ENCODE data around the gene ANKDD1B.

ANKDD1B gene

DNA sequence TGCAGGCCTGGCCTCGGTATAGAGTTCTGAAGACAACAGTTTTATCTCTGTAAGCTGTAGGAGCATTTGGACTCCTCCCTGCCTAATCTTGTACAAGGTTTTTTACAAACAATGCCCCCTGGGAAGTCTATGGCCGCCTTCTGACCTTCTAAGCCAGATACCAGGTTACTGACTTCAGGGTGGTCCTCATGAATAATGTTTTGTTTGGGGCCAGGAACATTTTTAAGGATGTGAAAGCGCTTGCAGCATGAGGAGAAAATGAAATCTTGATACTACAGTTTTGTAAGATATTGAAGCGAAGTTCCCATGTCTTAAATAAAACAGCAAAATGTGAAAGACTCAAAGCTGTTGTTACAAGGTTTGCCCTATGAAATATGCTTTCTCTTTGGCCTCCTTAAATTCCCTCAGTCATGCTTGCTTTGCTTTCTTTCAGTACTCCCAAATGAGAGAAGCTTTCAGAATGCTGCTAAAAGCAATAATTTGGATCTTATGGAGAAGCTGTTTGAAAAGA, 5.2 kb downstream of the ANKDD1B start:
- no peak for DNase-seq

DNA sequence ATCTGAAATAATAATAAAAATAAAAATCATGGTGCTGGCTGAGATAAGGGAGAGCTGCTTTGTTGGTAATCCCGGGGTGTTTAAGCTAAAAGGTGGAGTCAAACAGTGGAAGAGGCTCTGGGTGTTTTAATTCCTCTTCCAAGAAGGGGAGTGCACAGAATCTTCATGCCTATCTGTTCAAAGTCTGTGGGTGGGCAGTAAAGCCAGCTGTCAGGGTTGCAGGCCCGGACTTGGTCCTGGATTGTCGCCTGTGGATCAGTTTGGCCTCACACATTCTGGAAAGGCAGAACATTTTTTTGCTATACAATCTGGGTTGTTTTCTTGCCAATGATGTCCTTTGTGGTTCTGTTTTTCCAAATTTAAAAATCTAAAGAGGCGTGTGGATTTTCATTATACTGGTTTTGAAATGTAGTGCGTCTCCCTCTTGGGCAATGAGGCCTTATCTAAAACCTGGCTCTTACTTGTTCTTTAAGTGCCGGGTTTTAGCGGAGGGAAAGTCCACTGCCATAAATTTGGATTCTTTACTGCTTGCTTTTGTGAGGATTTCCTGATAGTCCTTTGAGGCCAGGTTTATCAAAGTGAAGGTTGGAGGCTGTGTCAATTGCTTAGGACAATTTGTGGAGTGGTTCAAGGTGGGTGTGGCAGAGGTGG, 5.8 kb downstream of the ANKDD1B start:
- no peak for DNase-seq

DNA sequence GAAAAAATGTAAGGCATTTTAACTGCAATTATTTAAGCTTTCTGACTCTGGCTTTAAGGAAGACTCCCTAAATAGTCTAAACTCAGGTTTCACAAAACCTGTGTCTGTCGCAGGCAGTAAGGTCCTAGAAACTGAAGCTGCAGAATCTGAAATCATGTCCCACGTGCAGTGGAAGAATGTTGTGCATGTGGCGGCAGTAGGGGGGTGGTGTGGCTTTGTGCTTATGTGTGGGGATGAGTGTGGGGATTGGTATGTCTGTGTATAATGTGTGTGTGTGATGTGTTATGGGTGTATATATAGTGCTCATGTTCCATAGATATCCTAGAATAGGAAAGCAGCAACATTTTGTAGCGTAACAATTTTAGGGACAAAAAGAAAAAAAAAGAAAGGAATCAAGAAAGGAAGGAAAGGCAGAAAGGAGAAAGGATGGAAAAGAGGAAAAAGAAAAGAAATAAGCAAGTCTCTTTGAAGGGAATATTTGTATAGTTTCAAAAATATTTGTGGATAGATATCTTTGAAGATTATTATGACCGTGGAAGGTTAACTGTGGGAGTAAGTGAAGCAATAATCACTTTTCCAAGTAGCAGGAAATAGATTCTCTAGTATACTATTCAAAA, 6.6 kb downstream of the ANKDD1B start:
- DNase-seq: no peak

DNA sequence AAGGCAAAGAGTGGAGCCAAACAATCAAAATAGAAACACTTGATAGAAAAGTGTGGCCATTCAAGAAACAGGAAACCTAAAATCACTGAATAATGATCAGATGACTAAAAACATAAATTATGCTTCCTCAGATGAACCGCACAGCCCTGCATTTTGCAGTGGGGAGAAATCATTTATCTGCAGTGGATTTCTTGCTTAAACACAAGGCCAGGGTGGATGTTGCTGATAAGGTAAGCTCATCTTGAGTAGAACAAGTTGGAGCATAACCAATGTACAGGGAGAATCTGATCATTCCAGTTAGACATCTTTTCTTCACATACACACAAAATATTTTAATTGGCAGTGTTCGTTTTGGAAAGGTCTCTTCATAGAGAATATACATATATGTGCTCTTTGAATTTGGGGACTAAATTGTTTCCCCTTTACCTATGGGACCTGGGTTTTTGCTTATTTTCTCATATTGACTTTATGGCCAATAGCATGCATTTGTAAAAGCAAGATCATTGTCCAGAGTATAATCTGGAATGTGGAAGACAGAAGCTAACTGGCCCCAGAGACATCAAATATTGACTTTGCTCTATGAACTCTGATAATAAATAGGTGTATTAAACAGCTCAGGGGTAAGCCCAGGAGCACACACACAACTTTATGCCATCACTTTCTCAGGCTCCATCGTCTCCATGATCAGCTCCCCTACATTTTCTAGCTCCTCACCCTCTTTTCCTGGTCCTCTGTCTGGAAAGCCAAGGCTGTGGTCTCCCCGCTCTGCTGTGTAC, 9.1 kb downstream of the ANKDD1B start:
- DNase-seq: no peak

DNA sequence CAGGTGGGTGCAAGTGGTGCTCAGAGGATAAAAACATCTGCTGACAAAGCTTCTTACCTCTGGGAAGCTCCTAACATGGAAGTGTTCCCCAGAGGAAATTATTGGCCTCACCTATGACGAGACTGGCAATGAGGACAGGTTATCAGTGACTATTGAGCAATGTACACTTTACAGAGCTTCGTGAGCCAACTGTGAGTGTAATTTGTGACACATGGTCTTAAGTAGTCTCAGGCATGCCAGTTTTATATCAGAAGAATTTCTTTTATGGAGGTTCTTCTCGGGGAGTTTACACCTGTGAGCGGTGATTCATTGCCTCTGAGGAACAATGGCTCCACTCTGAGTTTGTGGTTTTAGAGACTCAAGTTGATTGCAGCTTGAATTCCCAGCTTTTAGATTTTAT, 11.3 kb downstream of the ANKDD1B start:
- no peak for DNase-seq

DNA sequence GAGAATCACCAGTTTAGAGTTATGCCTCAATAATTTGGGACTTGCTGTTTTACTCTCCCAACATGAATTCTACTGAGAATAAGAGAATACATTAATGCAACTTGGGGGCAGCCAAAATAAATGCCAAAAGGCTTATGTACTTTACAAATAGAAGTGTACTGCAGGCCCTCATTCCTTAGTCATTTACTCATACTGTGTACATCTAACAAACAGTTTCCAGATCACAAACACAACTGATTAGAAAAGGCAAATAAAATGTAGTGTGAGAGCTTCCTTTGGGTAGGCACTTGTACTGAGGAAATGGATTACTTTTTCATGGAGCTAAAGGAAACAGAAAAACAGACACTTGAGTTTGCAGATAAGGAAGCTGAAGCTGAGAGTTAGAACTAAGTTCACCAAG, 12.6 kb downstream of the ANKDD1B start:
- DNase-seq: no peak

DNA sequence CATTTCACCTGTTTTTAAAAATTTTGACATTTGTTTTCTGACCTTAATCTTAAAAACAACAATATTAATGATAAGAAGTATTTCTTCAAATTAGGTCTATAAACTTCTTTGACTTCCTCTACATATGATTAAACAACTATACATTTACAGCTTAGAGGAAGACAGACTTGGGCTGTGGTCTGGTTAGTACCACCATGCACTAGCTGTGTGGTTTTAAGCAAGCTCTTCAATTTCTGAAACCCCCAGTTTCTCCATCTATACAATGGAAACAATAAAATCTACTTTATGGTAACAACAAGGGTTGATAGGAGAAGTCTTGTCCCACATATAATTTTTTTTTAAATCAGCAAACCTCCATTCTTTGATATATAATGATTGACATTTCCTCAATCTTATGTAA, 15.7 kb downstream of the ANKDD1B start:
- DNase-seq: no peak

DNA sequence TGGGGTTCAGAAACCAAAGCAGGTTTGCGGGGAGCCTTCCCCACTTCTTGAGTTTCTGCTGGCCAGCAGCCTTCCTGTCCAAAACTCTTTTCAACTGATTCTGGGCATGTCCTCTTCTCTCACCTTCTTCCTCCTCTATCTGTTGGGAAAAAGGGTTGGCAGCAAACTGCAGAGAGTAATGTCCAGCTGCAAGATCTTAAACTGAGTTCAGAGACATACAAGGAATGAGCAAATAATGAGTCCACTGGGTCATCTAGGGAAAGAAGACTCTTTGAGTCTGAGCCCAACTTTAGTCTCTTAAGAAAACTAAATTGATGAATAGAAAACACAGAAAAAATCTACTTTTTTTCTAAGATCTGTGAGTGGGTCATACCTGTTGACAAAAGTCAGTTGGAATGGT, 16.5 kb downstream of the ANKDD1B start:
- no peak for DNase-seq

DNA sequence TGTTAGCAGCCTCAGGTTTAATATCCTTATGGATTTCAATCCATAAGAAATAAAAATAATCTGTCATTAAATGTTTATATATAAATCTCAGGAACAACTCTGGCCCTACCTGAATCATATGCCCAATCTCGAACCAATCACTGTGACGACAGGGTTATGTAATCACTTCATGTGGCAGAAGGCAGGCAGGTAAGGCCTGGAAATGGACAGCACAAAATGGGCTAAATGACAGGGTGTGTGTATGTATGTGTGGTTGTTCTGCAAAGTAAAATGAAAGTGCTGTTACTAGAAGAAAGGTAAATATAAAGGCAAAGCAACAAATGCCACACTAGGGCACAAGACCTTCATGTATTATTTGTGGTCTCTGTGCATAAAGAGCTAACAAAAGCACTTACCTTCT, 19.6 kb downstream of the ANKDD1B start:
- no peak for DNase-seq

DNA sequence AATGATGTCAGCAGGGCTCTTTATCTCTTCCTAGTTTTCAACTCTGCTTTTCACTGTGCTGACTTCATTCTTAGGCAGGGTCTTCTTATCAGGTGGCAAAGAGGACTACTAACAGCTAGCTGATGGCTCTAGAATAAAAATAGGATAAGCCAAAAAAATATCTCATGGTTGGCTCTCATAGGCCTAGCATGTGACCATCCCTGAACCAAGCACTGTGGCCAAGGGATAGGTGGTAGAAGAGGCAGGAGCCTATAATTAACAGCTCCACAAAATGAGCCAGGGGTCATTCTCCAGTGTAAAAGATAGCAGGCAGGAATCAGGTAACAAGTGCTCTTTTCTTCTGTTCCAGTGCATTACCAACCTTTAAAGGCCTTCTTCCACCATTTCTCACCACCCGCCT, 21.1 kb downstream of the ANKDD1B start:
- no peak for DNase-seq

DNA sequence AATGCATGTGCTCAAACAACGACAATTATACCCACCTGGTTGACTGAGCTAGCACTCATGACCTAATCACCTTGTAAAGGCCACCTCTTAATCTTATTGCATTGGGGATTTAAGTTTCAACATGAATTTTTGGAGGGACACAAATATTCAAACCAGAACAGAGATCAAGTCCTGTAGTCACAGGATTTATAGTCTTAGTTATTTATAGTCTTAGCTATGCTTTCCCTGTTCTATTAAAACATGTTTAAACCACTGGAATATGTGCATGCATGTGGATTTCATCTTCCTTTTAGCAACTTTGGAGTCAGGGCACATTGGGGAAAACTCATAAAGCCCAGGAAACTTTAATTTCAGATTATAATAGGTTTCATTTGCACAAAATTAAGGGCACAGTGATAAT, 26.7 kb downstream of the ANKDD1B start:
- no peak for DNase-seq

DNA sequence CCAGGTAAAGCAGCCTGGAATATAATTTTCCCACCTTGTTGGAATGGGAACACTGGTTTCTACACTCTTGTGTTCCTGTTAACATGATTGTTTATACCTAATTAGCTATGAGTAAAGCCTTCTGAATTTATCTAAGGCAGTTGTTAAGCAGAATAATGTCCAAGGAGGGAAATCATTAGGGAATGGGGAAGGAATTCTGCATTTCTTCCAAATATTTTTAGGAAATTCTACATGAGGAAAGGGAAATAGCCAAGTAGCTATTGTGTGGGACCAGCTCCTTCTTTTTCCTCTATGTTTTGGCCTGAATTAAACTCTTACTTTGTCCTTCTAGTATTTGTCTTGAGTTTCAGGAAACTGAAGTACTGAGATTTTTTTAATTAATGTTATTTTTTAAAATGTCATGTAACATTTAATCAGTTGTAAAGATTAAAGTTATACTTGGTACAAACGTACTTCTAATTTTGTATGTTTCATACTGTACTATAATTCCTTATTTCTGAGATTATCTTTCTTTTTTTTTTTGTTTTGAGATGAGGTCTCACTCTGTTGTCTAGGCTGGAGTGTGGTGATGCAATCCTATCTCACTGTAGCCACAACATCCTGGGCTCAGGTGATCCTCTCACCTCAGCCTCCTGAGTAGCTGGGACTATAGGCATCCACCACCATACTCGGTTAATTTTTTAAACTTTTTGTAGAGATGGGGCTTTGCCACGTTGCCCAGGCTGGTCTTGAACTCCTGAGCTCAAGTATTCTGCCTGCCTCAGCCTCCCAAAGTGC, 28.5 kb downstream of the ANKDD1B start:
- DNase-seq: no peak

DNA sequence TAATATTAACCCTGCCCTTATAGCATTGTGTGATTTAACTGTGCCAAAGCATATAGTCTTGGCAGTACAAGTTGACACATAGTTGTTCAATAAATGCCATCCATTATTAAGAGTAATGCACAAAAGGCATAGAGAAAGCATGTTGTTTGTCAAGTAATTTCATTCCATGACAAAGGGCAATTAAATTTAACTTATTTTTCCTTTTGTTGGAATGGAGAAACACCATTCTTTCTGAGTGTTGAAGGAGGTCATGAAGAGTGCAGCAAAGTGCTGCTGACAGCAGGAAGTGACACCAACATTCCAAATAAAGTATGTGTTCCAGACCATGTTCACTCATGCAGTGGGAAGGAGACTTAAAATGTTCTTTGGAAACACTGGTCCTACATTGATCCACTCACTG, 29.1 kb downstream of the ANKDD1B start:
- no peak for DNase-seq

DNA sequence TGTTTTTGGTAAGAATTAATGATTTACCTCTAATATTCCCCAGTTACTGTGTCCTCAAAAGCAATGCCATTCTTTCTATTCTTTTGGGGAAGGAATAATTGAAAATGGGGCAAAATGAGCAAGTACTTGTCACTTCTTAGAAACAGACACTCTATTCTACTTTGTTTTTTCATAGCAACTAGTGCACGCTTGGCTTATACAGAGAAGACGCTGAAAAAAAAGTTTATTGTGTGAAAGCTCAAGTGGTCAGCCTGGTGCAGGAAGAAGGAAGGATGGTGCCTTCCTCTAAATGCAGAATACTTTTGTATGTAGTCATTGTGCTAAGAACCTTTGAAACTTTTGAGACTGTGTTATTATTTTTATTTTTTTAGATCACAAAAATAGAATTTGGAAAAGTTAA, 29.6 kb downstream of the ANKDD1B start:
- no peak for DNase-seq

DNA sequence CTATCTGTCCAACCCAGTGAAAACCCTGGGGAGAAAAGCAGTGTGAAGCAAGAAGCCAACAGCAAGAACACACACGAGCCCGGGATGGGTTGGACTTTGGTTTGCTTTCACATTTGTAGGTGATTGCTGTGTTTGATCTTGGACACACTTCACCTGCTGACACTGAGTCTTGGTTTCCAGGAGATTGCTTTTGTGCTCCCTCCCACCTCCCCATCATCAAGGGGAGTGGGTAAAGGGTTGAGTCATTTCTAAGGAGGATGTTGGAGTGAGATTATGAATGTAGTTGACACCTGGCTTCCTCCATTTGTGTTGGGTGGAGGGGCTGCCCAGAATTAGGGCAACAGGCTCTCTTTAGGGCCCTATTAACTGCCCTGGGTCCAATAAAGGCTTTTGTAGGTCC, 37.5 kb downstream of the ANKDD1B start:
- DNase-seq: no peak

DNA sequence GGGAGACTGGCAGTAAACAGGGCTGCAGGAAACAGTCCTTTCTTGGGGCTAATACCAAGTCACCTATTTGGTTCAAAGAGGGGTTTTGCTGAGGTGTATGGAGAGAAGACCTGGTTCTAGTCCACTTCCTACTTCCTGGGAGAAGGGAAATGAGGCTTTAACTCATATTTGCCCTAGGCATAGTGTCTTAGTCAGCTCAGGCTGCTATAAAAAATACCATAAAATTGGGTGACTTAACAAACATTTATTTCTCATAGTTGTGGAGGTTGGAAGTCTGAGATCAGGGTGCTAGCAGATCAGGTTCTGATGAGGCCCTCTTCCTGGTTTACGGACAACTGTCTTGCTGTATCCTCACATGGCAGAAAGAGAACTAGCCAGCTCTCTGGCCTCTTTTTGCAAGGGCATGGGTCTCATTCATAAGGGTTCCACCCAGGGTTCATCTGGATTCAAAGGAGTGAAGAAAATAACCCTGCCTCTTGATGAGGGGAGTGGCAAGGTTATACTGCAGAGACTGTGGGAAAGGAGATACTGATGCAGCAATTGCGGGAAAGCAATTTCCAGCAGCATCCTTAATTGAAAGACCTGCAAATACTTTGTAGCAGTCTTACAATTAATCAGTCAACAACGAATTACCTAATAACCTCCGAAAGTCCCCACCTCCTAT, 40.5 kb downstream of the ANKDD1B start:
- DNase-seq: no peak

DNA sequence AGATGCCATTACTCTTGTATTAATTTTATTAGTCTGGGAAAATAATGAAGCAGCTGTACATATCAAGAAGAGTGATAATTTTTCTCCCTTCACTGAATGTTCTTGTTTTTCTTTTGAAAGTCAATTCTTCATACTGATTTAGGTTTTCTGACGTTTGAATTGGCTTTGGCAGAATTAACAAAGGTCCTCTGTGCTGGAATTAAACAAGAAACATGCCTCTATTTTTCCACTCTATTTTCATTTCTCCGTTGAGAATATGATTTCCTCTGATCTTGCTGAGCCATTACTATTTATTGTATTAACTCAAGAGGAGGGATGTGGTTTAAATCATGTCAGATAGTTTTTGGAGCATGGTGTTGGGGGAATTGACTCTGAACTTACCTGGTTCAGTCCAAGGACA, 42.3 kb downstream of the ANKDD1B start:
- no peak for DNase-seq

DNA sequence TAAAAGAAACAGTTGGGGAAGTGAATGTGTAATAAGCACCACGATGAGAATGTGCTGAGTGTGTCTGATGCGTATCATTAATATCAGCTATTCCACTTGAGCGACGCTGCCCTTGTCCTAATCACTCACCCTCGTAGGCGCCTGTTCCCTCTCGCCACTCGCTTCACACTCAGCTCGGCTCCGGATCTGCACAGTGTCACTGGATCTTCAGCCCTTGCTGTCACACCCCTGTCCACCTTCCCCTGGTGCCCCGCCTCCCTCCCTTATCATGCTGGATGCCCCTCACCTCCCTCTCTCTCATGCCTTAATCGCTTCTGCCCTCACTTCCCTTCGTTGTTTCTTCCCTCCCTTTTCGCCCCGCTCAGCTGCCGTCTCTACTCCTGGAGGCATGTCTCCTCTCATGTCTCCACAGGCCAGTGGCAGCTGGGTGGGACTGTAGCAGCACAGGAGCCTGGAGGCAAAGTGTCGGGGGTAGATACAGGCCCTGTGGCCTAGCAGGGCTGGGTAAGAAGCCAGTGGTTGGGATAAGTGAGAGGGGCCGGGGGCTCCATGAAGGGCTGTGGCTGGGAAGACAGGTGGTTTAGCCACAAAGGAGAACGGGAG, 43.5 kb downstream of the ANKDD1B start:
- DNase-seq: no peak

DNA sequence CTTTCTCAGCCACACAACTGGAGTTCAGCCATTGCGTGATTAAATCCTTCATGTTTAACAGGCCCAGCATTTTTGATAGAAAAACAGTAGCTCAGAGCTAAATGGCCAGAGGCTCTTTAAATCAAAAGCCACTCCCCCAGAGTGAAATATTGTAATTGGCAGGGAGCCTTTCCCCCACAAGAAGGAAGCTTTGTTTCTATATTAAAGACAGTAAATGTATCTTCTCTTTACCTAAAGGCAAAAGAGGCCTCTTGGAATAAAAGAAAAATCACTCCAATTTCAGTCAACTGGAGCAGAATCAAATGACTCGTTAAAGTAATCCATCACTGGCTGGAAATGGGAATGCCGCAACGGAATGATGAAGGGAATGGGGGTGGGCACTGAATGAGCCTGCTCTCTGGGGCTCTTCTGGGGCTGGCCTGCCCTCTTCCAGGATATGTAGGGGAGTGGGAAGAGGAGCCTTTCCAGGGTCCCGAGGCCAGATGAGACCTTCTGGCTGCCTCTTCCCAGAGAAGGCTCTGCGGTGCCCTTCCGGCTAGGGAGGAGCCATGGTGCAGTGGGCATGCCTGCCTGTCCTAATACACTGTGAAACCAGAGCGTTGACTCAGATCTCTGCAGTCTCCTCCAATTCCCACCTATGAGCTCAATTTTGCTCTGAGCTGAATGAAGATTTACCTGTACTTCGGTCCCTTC, 45.2 kb downstream of the ANKDD1B start:
- peak in 26 of 56 donors; percentile 12 to 61 (median 30) for DNase-seq

DNA sequence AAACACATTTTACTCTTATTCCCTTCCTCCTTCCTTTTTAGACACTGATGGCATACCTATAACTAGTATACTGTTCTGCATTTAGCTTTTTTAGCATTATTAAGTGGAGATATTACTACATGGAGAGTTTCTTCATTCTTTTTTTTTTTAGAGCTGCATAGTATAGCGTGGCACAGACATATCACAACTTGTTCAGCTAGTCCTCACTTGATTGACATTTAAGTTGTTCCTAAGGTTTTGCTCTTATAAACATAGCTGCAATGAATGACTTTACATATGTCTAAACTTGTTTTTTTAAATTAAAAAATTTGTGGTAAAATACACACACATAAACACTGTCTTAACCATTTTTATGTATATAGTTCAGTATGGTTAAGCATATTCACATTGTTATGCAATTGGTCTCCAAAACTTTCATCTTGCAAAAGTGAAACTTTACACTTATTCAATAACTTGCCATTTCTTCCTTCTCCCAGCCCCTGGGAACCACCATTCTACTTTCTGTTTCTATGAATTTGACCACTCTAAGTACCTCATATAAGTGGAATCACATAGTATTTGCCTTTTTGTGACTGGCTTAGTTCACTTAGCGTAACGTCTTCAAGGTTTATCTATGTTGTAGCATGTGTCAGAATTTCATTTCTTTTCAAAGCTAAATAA, 48.7 kb downstream of the ANKDD1B start:
- no peak for DNase-seq

Data from amygdala (tissue), 56 donors.